ENCODE data around the gene BTBD6. TPM values are rescaled to one million over a fixed set of nuclear protein-coding genes. Genes with fewer than 3 reads are reported as not detected.

BTBD6 gene
- total RNA-seq, 1 donor from 2014 or later, result 55.8 TPM

- no peak for DNase-seq (ENCODE audit: low read depth in 2 of 2)
Measured at GRCh38 chr14:105211086-105211757, 37.1 kb upstream of the BTBD6 start.

GRCh38 chr14:105211758-105212089 lies 36.6 kb upstream of the BTBD6 start:
- DNase-seq (ENCODE audit: low read depth in 2 of 2), result no peak

- no peak for DNase-seq (ENCODE audit: low read depth in 2 of 2)
Measured at GRCh38 chr14:105212541-105213300, 35.6 kb upstream of the BTBD6 start.

- DNase-seq (ENCODE audit: low read depth in 2 of 2), result no peak
Measured at GRCh38 chr14:105213361-105213760, 35.0 kb upstream of the BTBD6 start.

GRCh38 chr14:105214324-105214915 lies 33.9 kb upstream of the BTBD6 start:
- DNase-seq (ENCODE audit: low read depth in 2 of 2), result no peak

- no peak for DNase-seq (ENCODE audit: low read depth in 2 of 2)
Measured at GRCh38 chr14:105215602-105216001, 32.7 kb upstream of the BTBD6 start.

GRCh38 chr14:105216490-105217247 lies 31.7 kb upstream of the BTBD6 start:
- no peak for DNase-seq (ENCODE audit: low read depth in 2 of 2)

- DNase-seq (ENCODE audit: low read depth in 2 of 2), result no peak
Measured at GRCh38 chr14:105217774-105218173, 30.6 kb upstream of the BTBD6 start.

- DNase-seq (ENCODE audit: low read depth in 2 of 2), result no peak
Measured at GRCh38 chr14:105218611-105219010, 29.7 kb upstream of the BTBD6 start.

- DNase-seq (ENCODE audit: low read depth in 2 of 2), result no peak
Measured at GRCh38 chr14:105219043-105219612, 29.2 kb upstream of the BTBD6 start.

- DNase-seq (ENCODE audit: low read depth in 2 of 2), result no peak
Measured at GRCh38 chr14:105219753-105220152, 28.6 kb upstream of the BTBD6 start.

- no peak for DNase-seq (ENCODE audit: low read depth in 2 of 2)
Measured at GRCh38 chr14:105220699-105221597, 27.4 kb upstream of the BTBD6 start.

GRCh38 chr14:105221598-105222178 lies 26.6 kb upstream of the BTBD6 start:
- no peak for DNase-seq (ENCODE audit: low read depth in 2 of 2)

GRCh38 chr14:105223260-105223659 lies 25.1 kb upstream of the BTBD6 start:
- no peak for DNase-seq (ENCODE audit: low read depth in 2 of 2)

GRCh38 chr14:105223770-105224544 lies 24.4 kb upstream of the BTBD6 start:
- no peak for DNase-seq (ENCODE audit: low read depth in 2 of 2)

GRCh38 chr14:105224845-105225570 lies 23.3 kb upstream of the BTBD6 start:
- DNase-seq (ENCODE audit: low read depth in 2 of 2), result no peak

- DNase-seq (ENCODE audit: low read depth in 2 of 2), result no peak
Measured at GRCh38 chr14:105226198-105226597, 22.1 kb upstream of the BTBD6 start.

- DNase-seq (ENCODE audit: low read depth in 2 of 2), result no peak
Measured at GRCh38 chr14:105227346-105227745, 21.0 kb upstream of the BTBD6 start.

GRCh38 chr14:105228562-105228961 lies 19.8 kb upstream of the BTBD6 start:
- DNase-seq (ENCODE audit: low read depth in 2 of 2), result no peak
